ENCODE data around the gene ROR2.

GRCh38 chr9:91868732-91869391 is 81.2 kb downstream of the ROR2 start:
- no peak for TF ChIP-seq PATZ1 (CRISPR knock-in tag; IDR thresholded peaks at IDR 0.05)
- TF ChIP-seq KDM5A (IDR thresholded peaks at IDR 0.05; ENCODE audit: borderline replicate concordance, low read length), result no peak
- no peak for TF ChIP-seq EZH2 (conservative IDR thresholded peaks at IDR 0.05; ENCODE audit: low read depth, low read length)
- TF ChIP-seq, protein P1, sequence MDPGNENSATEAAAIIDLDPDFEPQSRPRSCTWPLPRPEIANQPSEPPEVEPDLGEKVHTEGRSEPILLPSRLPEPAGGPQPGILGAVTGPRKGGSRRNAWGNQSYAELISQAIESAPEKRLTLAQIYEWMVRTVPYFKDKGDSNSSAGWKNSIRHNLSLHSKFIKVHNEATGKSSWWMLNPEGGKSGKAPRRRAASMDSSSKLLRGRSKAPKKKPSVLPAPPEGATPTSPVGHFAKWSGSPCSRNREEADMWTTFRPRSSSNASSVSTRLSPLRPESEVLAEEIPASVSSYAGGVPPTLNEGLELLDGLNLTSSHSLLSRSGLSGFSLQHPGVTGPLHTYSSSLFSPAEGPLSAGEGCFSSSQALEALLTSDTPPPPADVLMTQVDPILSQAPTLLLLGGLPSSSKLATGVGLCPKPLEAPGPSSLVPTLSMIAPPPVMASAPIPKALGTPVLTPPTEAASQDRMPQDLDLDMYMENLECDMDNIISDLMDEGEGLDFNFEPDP (CRISPR knock-in tag; conservative IDR thresholded peaks at IDR 0.05), result no peak
- TF ChIP-seq SIN3A (IDR thresholded peaks at IDR 0.05; ENCODE audit: borderline replicate concordance, low read depth, low read length), result no peak
- no peak for TF ChIP-seq BCL6 (CRISPR knock-in tag; IDR thresholded peaks at IDR 0.05)
- TF ChIP-seq ONECUT2 (CRISPR knock-in tag; IDR thresholded peaks at IDR 0.05), result no peak
